Measurements from ENCODE around the gene RBM19.

The RBM19 gene

GRCh38 chr12:113932381-113933196, 33.5 kb downstream of the RBM19 start:
- Histone ChIP-seq H3K27me3 (ENCODE audit: insufficient read depth, poor library complexity, severe bottlenecking) (no peaks in the 10 kb centered on the region), H3K27ac (replicated peaks) (no peak overlapping the region), H3K4me3 (replicated peaks; ENCODE audit: insufficient read depth, low read length) (no peak overlapping the region)
- DNase-seq (ENCODE audit: low read depth in 1 of 2, low spot score in 1 of 2): no peak
- TF ChIP-seq REST (IDR thresholded peaks at IDR 0.05; ENCODE audit: insufficient replicate concordance, low read depth) (no peak), SPI1 (IDR thresholded peaks at IDR 0.05; ENCODE audit: borderline replicate concordance, low read depth) (no peak), CTCF (IDR thresholded peaks at IDR 0.05; ENCODE audit: insufficient read depth, low read length) (no peak), GABPA (IDR thresholded peaks at IDR 0.05; ENCODE audit: low read depth) (no peak), POLR2AphosphoS5 (IDR thresholded peaks at IDR 0.05; ENCODE audit: low read depth) (no peak)

- no peak for DNase-seq (ENCODE audit: low read depth in 1 of 2, low spot score in 1 of 2)
- Histone ChIP-seq H3K27me3 (ENCODE audit: insufficient read depth, poor library complexity, severe bottlenecking) (no peaks in the 10 kb centered on the region), H3K4me3 (replicated peaks; ENCODE audit: insufficient read depth, low read length) (no peak overlapping the region), H3K27ac (replicated peaks) (no peak overlapping the region)
- TF ChIP-seq GABPA (IDR thresholded peaks at IDR 0.05; ENCODE audit: low read depth) (no peak), CTCF (IDR thresholded peaks at IDR 0.05; ENCODE audit: insufficient read depth, low read length) (no peak), REST (IDR thresholded peaks at IDR 0.05; ENCODE audit: insufficient replicate concordance, low read depth) (no peak), POLR2AphosphoS5 (IDR thresholded peaks at IDR 0.05; ENCODE audit: low read depth) (no peak), SPI1 (IDR thresholded peaks at IDR 0.05; ENCODE audit: borderline replicate concordance, low read depth) (no peak)
Observed at GRCh38 chr12:113931517-113931916, 34.6 kb downstream of the RBM19 start.

- no peak overlapping the region for H3K27ac ChIP-seq (replicated peaks)
- no peak for TF ChIP-seq REST (IDR thresholded peaks at IDR 0.05; ENCODE audit: insufficient replicate concordance, low read depth)
- TF ChIP-seq SPI1 (IDR thresholded peaks at IDR 0.05; ENCODE audit: borderline replicate concordance, low read depth): no peak
- no peak for TF ChIP-seq GABPA (IDR thresholded peaks at IDR 0.05; ENCODE audit: low read depth)
- TF ChIP-seq POLR2AphosphoS5 (IDR thresholded peaks at IDR 0.05; ENCODE audit: low read depth): no peak
- no peak for TF ChIP-seq CTCF (IDR thresholded peaks at IDR 0.05; ENCODE audit: insufficient read depth, low read length)
- DNase-seq (ENCODE audit: low read depth in 1 of 2, low spot score in 1 of 2): no peak
- no peaks in the 10 kb centered on the region for H3K27me3 ChIP-seq (ENCODE audit: insufficient read depth, poor library complexity, severe bottlenecking)
- H3K4me3 ChIP-seq (replicated peaks; ENCODE audit: insufficient read depth, low read length): no peak overlapping the region
Observed at GRCh38 chr12:113930249-113930648, 35.9 kb downstream of the RBM19 start.

Data from HL-60 (cell line).